Right lobe of liver (tissue), 6 donors: ENCODE results near the gene CAMKK2. TPM values are rescaled to one million over a fixed set of nuclear protein-coding genes. Genes with fewer than 3 reads are reported as not detected.

Source experiments
- ATAC-seq, 4 donors: fragments of 200-7000 bp; cut with Tn5 transposase; one replicate each; pipeline ENCODE4 v1.9.1; 2020; ENCODE audit warnings: mild to moderate bottlenecking in 4 of 4, moderate library complexity in 4 of 4
- DNase-seq, 3 donors: peaks; one replicate each; pipeline ENCODE4 v3.0.0-alpha.2; 2020
- H3K27ac ChIP-seq, 3 donors: fragments of 200-600 bp; one replicate each; pipeline ENCODE4 v1.8.0; 2022
- H3K27me3 ChIP-seq, 2 donors: fragments of 200-600 bp; one replicate each; pipeline ENCODE4 v1.8.0; 2022
- H3K36me3 ChIP-seq, 4 donors: fragments of 200-600 bp; sonication (generic) in 1 of 4; one replicate each; pipeline versions ENCODE4 v1.5.1 to v1.8.0; 2017 to 2022; ENCODE audit warnings: control low read depth in 1 of 4
- H3K4me1 ChIP-seq, 4 donors: fragments of 200-600 bp; sonication (generic) in 1 of 4; one replicate each; pipeline versions ENCODE4 v1.5.1 to v1.8.0; 2017 to 2022; ENCODE audit warnings: control low read depth in 1 of 4
- H3K4me3 ChIP-seq, 3 donors: fragments of 200-600 bp; one replicate each; pipeline ENCODE4 v1.8.0; 2022
- H3K9me3 ChIP-seq, 4 donors: fragments of 200-600 bp; sonication (generic) in 1 of 4; one replicate each; pipeline versions ENCODE4 v1.5.1 to v1.8.0; 2017 to 2022; ENCODE audit warnings: control low read depth in 1 of 4
- CTCF ChIP-seq, 4 donors: fragments of 200-600 bp in 3 of 4; fragments of 450-650 bp in 1 of 4; IDR thresholded peaks; one replicate each; pipeline versions ENCODE4 v1.5.1 to v1.8.0; 2016 to 2022; ENCODE audit warnings: antibody characterized with exemption in 4 of 4, mild to moderate bottlenecking in 2 of 4
- POLR2A ChIP-seq: fragments of 450-650 bp; IDR thresholded peaks from one replicate; pipeline ENCODE4 v1.6.1; 2017; ENCODE audit warnings: antibody characterized with exemption, mild to moderate bottlenecking
- WGBS: methylation state at CpG from one replicate; pipeline ENCODE4 v1.1.6; 2018; ENCODE audit warnings: low coverage, low lambda C conversion rate; ENCODE audit not compliant: insufficient coverage; ENCODE audit errors: missing lambda C conversion rate; 5-methylcytosine and 5-hydroxymethylcytosine counted together
- intact Hi-C, 2 donors: fragments of 100-400 bp; cut with DNase I; formaldehyde crosslinking; loops; one replicate each; pipeline versions ENCODE4 v1.11.2 to v1.14.1; 2022
- total RNA-seq, 6 experiments: library from RNA; depleted of rRNA in 2 of 6; stranded (reverse); fragments of >200 nt in 2 of 6; fragmentation: NEBNext Ultra II Directional in 3 of 6; extraction: Animal tissue kit (Norgen Biotek cat#: 25700) in 3 of 6; gene quantifications; one replicate each; pipeline versions ENCODE4 v1.1.0 to v1.2.4, GENCODE V29; 2016 to 2023
- donor health status: DM: no; HTN: yes; CAD: no.
- donor health status: DM: no; HTN: no; CAD: no.
- donor health status: DM: no; HTN: no; CAD: no.
- donor health status: DM: no; HTN: yes; CAD: no.
- donor health status: DM: no; HTN: yes; CAD: no.

CAMKK2 gene
- total RNA-seq, 6 experiments from 2014 or later, result 20.6 to 31.8 (median 24.1) TPM

GRCh38 chr12:121216102-121216501 lies 80.4 kb downstream of the CAMKK2 start:
- Histone ChIP-seq H3K36me3 (no peaks in the 10 kb centered on the region), H3K4me3 (no peak overlapping the region), H3K9me3 (no peaks in the 10 kb centered on the region), H3K27me3 (no peaks in the 10 kb centered on the region), H3K27ac (peak overlapping the region; percentile 77 to 84 (median 79)), H3K4me1 (peaks cover 0 to 44% (median 18%) of the 10 kb centered on the region in 4 donors)
- intact Hi-C loops, result no loop called here
- TF ChIP-seq POLR2A (no peak), CTCF (IDR thresholded peaks at IDR 0.05) (no peak)
- 87% methylated on average over 4 of the region's 4 CpGs for WGBS
- no peak for ATAC-seq
- DNase-seq, result no peak

- TF ChIP-seq POLR2A, result no peak
- no peak for TF ChIP-seq CTCF (IDR thresholded peaks at IDR 0.05)
- DNase-seq (no peak), ATAC-seq (peak; percentile 69 to 81 (median 78))
- Histone ChIP-seq H3K4me1 (peaks cover 0 to 44% (median 21%) of the 10 kb centered on the region in 4 donors), H3K36me3 (no peaks in the 10 kb centered on the region), H3K27me3 (no peaks in the 10 kb centered on the region), H3K4me3 (no peak overlapping the region), H3K9me3 (no peaks in the 10 kb centered on the region), H3K27ac (peak overlapping the region; percentile 77 to 84 (median 79))
- 32% methylated on average over 14 of the region's 14 CpGs for WGBS
- intact Hi-C loops, result no loop called here
These were observed 81.4 kb downstream of the CAMKK2 start for GRCh38 chr12:121214855-121215745.

- TF ChIP-seq CTCF (IDR thresholded peaks at IDR 0.05) (no peak), POLR2A (no peak)
- H3K9me3 ChIP-seq, result no peaks in the 10 kb centered on the region
- intact Hi-C loops, result no loop called here
- peaks cover 0 to 44% (median 21%) of the 10 kb centered on the region in 4 donors for H3K4me1 ChIP-seq
- peak in 1 of 4 donors; percentile 39 for ATAC-seq
- H3K27me3 ChIP-seq, result no peaks in the 10 kb centered on the region
- no peaks in the 10 kb centered on the region for H3K36me3 ChIP-seq
- H3K27ac ChIP-seq, result peak overlapping the region; percentile 77 to 84 (median 79)
- 65% methylated on average over 10 of the region's 11 CpGs for WGBS
- H3K4me3 ChIP-seq, result no peak overlapping the region
- DNase-seq, result no peak
These were observed 82.2 kb downstream of the CAMKK2 start for GRCh38 chr12:121214166-121214777.

- TF ChIP-seq CTCF (IDR thresholded peaks at IDR 0.05) (no peak), POLR2A (no peak)
These were observed 83.6 kb downstream of the CAMKK2 start for GRCh38 chr12:121212875-121213274.

More at GRCh38 chr12:121212875-121213274, 83.6 kb downstream of the CAMKK2 start:
- H3K4me3 ChIP-seq, result no peak overlapping the region
- no peak for DNase-seq
- H3K27ac ChIP-seq, result no peak overlapping the region
- H3K27me3 ChIP-seq, result no peaks in the 10 kb centered on the region
- WGBS, result 85% methylated on average over 3 of the region's 5 CpGs
- H3K4me1 ChIP-seq, result peaks cover 0 to 37% (median 19%) of the 10 kb centered on the region in 4 donors
- intact Hi-C loops, result no loop called here
- ATAC-seq, result no peak
- no peaks in the 10 kb centered on the region for H3K36me3 ChIP-seq
- H3K9me3 ChIP-seq, result no peaks in the 10 kb centered on the region
